ENCODE measurements around the gene ANO3.

DNA sequence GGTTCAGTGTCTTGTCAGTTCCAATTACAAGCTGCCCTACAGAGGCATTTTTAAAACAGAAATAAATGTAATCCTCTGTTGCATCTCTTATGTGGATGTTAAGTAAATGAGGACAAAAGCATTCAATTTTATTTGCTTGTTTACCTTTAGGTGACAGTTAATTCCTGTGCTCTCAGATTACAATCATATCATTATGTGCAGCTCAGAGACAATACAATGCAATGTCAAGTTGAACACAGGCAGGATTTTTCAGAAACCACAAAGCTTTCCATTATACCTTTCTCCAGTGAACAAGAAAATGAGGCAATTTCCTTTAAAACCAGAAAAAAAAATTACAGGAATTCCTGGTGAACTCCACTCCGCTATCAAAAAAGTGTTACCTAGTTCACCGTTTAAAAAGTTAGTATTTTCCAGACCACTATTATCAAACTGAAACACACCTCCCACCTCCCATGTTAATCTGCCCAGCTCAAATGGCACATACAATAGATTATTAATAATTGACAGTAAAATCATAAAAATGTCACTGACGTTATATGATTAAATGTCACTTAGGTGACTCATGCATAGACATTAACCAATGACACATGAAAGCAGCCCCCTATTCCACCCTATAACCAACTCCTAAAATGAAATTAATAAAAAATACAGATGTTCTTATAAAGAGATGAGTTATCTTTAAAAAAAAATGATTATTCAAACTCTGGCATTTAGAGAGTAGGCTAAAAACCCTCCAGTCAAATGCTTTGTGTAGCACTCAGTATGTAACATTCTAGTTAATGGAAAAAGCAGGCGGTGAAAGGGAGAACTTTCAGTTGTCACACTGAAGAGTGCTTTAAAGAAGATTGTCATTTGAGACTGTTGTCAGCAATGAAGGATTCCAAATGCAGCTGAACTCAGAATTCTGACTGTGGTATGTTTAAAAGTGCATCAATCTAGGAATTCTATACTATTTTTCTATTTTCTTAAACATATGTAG lies 141.6 kb downstream of the ANO3 start:
- TF ChIP-seq CTCF (IDR thresholded peaks at IDR 0.05): no peak
- no peak for TF ChIP-seq POLR2A (IDR thresholded peaks at IDR 0.05)

Measured in thyroid gland (tissue), 4 donors.